Left lung (tissue), 10 donors: ENCODE results near the gene IL3. TPM values are rescaled to one million over a fixed set of nuclear protein-coding genes. Genes with fewer than 3 reads are reported as not detected.
"Not testable (repeated sequence)": the region's sequence is repeated elsewhere in the genome, so short reads cannot be mapped to it uniquely, and the experiment has no call there.

Source experiments
- ATAC-seq: fragments of 200-7000 bp; cut with Tn5 transposase; one replicate; pipeline ENCODE4 v1.9.1; 2020; ENCODE audit warnings: moderate library complexity
- DNase-seq, 4 donors: peaks; one replicate each; pipeline ENCODE4 v3.0.0-alpha.2; 2013 to 2020
- H3K27ac ChIP-seq, 2 donors: fragments of 200-600 bp; sonication (generic) in 1 of 2; one replicate each; pipeline versions ENCODE4 v1.5.0 to v1.8.0; 2020 to 2021
- H3K27me3 ChIP-seq, 2 donors: fragments of 200-600 bp; sonication (generic) in 1 of 2; one replicate each; pipeline versions ENCODE4 v1.5.0 to v1.8.0; 2020 to 2021
- H3K36me3 ChIP-seq, 2 donors: fragments of 200-600 bp; sonication (generic) in 1 of 2; one replicate each; pipeline versions ENCODE4 v1.5.0 to v1.8.0; 2020 to 2021
- H3K4me1 ChIP-seq, 2 donors: fragments of 200-600 bp; one replicate each; pipeline ENCODE4 v1.8.0; 2021
- H3K4me3 ChIP-seq, 2 donors: fragments of 200-600 bp; sonication (generic) in 1 of 2; one replicate each; pipeline versions ENCODE4 v1.5.0 to v1.8.0; 2020 to 2021; ENCODE audit warnings: mild to moderate bottlenecking in 1 of 2
- H3K9me3 ChIP-seq, 2 donors: fragments of 200-600 bp; sonication (generic) in 1 of 2; one replicate each; pipeline versions ENCODE4 v1.5.0 to v1.8.0; 2020 to 2021
- CTCF ChIP-seq, 2 donors: fragments of 200-600 bp; sonication (generic) in 1 of 2; IDR thresholded peaks; one replicate each; pipeline versions ENCODE4 v1.5.0 to v1.8.0; 2021; ENCODE audit warnings: antibody characterized with exemption in 2 of 2
- intact Hi-C, 2 donors: fragments of 100-400 bp; cut with DNase I; formaldehyde crosslinking; loops; one replicate each; pipeline versions ENCODE4 v1.11.2 to v1.14.2; 2022
- polyA plus RNA-seq, 6 donors: library from polyadenylated mRNA; unstranded; fragments of 120-200 nt; gene quantifications; one replicate each; pipeline ENCODE4 v1.2.1, GENCODE V29; 2013; ENCODE audit not compliant: insufficient read length in 6 of 6
- total RNA-seq, 2 donors: library from RNA; stranded (reverse); fragmentation: NEBNext Ultra II Directional; extraction: Animal tissue kit (Norgen Biotek cat#: 25700); gene quantifications; one replicate each; pipeline ENCODE4 v1.2.1, GENCODE V29; 2021
- donor health status: DM: no; HTN: yes; CAD: no.
- donor health status: DM: no; HTN: no; CAD: no.

IL3 gene
- total and polyA plus RNA-seq, 8 donors = not detected

- Histone ChIP-seq H3K36me3 (no peaks in the 10 kb centered on the region), H3K27me3 (no peaks in the 10 kb centered on the region), H3K4me3 (no peak overlapping the region), H3K9me3 (no peaks in the 10 kb centered on the region), H3K27ac (no peak overlapping the region), H3K4me1 (peaks cover 0 to 27% of the 10 kb centered on the region in 2 donors)
- DNase-seq = no peak
- no peak for ATAC-seq
- intact Hi-C loops = no loop called here
- no peak for TF ChIP-seq CTCF (IDR thresholded peaks at IDR 0.05)
Measured at GRCh38 chr5:132105688-132106087, 45.2 kb downstream of the IL3 start.

- DNase-seq, H3K9me3 ChIP-seq, intact Hi-C loops, H3K27ac ChIP-seq, H3K4me3 ChIP-seq, H3K36me3 ChIP-seq, H3K27me3 ChIP-seq, ATAC-seq: not testable (repeated sequence)
- H3K4me1 ChIP-seq = peaks cover 0 to 12% of the 10 kb centered on the region in 2 donors
Measured at GRCh38 chr5:132108495-132108894, 48.0 kb downstream of the IL3 start.

- H3K4me1 ChIP-seq, DNase-seq: not testable (repeated sequence)
Measured at GRCh38 chr5:132108957-132109356, 48.5 kb downstream of the IL3 start.

GRCh38 chr5:132109494-132110053 lies 49.1 kb downstream of the IL3 start:
- H3K27me3 ChIP-seq = no peaks in the 10 kb centered on the region
- no peak overlapping the region for H3K4me3 ChIP-seq
- no peaks in the 10 kb centered on the region for H3K9me3 ChIP-seq
- H3K4me1 ChIP-seq = peaks cover 0 to 2% of the 10 kb centered on the region in 2 donors
- ATAC-seq = no peak
- intact Hi-C loops = no loop called here
- H3K36me3 ChIP-seq = no peaks in the 10 kb centered on the region
- TF ChIP-seq CTCF (IDR thresholded peaks at IDR 0.05) = no peak
- no peak for DNase-seq
- no peak overlapping the region for H3K27ac ChIP-seq

More at GRCh38 chr5:132108957-132109356, 48.5 kb downstream of the IL3 start:
- ATAC-seq, intact Hi-C loops, H3K36me3 ChIP-seq, H3K4me3 ChIP-seq, H3K27me3 ChIP-seq, H3K27ac ChIP-seq, H3K9me3 ChIP-seq: not testable (repeated sequence)

GRCh38 chr5:132110195-132110594 lies 49.7 kb downstream of the IL3 start:
- no peak for DNase-seq
- Histone ChIP-seq H3K4me3 (no peak overlapping the region), H3K36me3 (no peaks in the 10 kb centered on the region), H3K27ac (no peak overlapping the region), H3K9me3 (no peaks in the 10 kb centered on the region), H3K27me3 (no peaks in the 10 kb centered on the region), H3K4me1 (no peaks in the 10 kb centered on the region)
- no peak for ATAC-seq
- no peak for TF ChIP-seq CTCF (IDR thresholded peaks at IDR 0.05)
- intact Hi-C loops = no loop called here

GRCh38 chr5:132110930-132111329 lies 50.5 kb downstream of the IL3 start:
- H3K4me3 ChIP-seq = no peak overlapping the region

More at GRCh38 chr5:132110930-132111329, 50.5 kb downstream of the IL3 start:
- H3K36me3 ChIP-seq = no peaks in the 10 kb centered on the region
- DNase-seq (no peak), ATAC-seq (no peak)
- H3K27ac ChIP-seq = no peak overlapping the region
- H3K27me3 ChIP-seq = no peaks in the 10 kb centered on the region
- no peaks in the 10 kb centered on the region for H3K9me3 ChIP-seq
- TF ChIP-seq CTCF (IDR thresholded peaks at IDR 0.05) = no peak
- H3K4me1 ChIP-seq = no peaks in the 10 kb centered on the region
- intact Hi-C loops = no loop called here
